MCF 10A (cell line): ENCODE data around the gene HMGB3. TPM values are rescaled to one million over a fixed set of nuclear protein-coding genes. Genes with fewer than 3 reads are reported as not detected.

Experiments used
- BruUV-seq: library from RNA; stranded (reverse); fragments of 400-500 nt; replicated peaks from 2 replicates; lab custom pipeline; 2021; lab: Mats Ljungman, UMichigan
- CTCF ChIA-PET: fragments of 300-600 bp; sonication (Branson Sonifier 250); formaldehyde crosslinking; extraction: SDS; loops from one replicate; lab custom pipeline; 2021; ENCODE audit warnings: antibody characterized with exemption, inconsistent platforms; lab: Yijun Ruan, JAX
- POLR2A ChIA-PET: fragments of 300-600, 350-650 bp; sonication (Branson Sonifier 250); formaldehyde crosslinking; extraction: SDS; loops from one replicate; lab custom pipeline; 2020; ENCODE audit warnings: antibody characterized with exemption, inconsistent platforms; lab: Yijun Ruan, JAX
- DNase-seq: peaks from one replicate; pipeline ENCODE4 v3.0.0-alpha.2; 2018; ENCODE audit not compliant: unreplicated experiment
- H3K27ac Mint-ChIP-seq: one replicate; pipeline ENCODE4 v1.8.0; 2022; ENCODE audit warnings: mild to moderate bottlenecking, low read depth, mixed read lengths; ENCODE audit not compliant: unreplicated experiment
- H3K27me3 Mint-ChIP-seq: one replicate; pipeline ENCODE4 v1.8.0; 2022; ENCODE audit warnings: mixed read lengths; ENCODE audit not compliant: insufficient read depth, unreplicated experiment
- H3K36me3 Mint-ChIP-seq: one replicate; pipeline ENCODE4 v1.8.0; 2022; ENCODE audit warnings: mild to moderate bottlenecking, moderate library complexity, mixed read lengths; ENCODE audit not compliant: insufficient read depth, unreplicated experiment
- H3K4me1 Mint-ChIP-seq: one replicate; pipeline ENCODE4 v1.8.0; 2022; ENCODE audit warnings: mixed read lengths; ENCODE audit not compliant: insufficient read depth, unreplicated experiment
- H3K4me3 Mint-ChIP-seq: one replicate; pipeline ENCODE4 v1.8.0; 2022; ENCODE audit warnings: mild to moderate bottlenecking, moderate library complexity, mixed read lengths; ENCODE audit not compliant: unreplicated experiment
- H3K9me3 Mint-ChIP-seq: one replicate; pipeline ENCODE4 v1.8.0; 2022; ENCODE audit warnings: mixed read lengths; ENCODE audit not compliant: unreplicated experiment
- intact Hi-C: fragments of 100-400 bp; cut with micrococcal nuclease; formaldehyde crosslinking; loops from 2 replicates; pipeline ENCODE4 v1.14.1; 2022
- total RNA-seq: library from RNA; stranded (reverse); gene quantifications from 2 replicates; pipeline ENCODE4 v1.2.3, GENCODE V29; 2022
- TF ChIP-seq, protein P1 (sequence below): fragments of 200-600 bp; IDR thresholded peaks from one replicate; pipeline ENCODE4 v1.8.0; 2022; ENCODE audit warnings: antibody characterized with exemption, mild to moderate bottlenecking; ENCODE audit not compliant: unreplicated experiment

The HMGB3 gene
- total RNA-seq, 1 experiment from 2014 or later, result 75.3 TPM

DNA sequence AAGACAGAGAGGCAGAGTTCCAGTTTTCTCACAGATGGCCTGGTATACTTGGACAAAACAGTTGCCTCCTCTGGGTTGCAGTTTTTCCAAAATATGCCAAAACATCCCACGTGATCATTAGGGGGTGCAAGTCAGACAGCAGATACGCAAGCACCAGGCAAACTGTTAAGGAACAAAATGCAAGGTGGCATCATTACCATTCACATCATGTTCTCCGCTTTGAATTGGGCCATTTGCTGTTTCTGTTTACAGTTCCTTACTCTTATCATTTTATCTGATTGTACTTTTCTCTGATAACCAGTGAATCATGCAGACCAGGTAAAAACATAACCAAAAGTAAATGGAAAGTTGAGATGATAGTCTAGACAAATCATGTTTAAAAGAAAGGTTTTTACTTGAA is 16.4 kb upstream of the HMGB3 start:
- H3K9me3 Mint-ChIP-seq, result peaks cover 8% of the 10 kb centered on the region
- no peak overlapping the region for H3K4me3 Mint-ChIP-seq
- ChIA-PET CTCF (no interaction called here), POLR2A (no interaction called here)
- no peak overlapping the region for H3K27ac Mint-ChIP-seq
- DNase-seq, result no peak
- no TSS peak for BruUV-seq
- TF ChIP-seq, protein P1, sequence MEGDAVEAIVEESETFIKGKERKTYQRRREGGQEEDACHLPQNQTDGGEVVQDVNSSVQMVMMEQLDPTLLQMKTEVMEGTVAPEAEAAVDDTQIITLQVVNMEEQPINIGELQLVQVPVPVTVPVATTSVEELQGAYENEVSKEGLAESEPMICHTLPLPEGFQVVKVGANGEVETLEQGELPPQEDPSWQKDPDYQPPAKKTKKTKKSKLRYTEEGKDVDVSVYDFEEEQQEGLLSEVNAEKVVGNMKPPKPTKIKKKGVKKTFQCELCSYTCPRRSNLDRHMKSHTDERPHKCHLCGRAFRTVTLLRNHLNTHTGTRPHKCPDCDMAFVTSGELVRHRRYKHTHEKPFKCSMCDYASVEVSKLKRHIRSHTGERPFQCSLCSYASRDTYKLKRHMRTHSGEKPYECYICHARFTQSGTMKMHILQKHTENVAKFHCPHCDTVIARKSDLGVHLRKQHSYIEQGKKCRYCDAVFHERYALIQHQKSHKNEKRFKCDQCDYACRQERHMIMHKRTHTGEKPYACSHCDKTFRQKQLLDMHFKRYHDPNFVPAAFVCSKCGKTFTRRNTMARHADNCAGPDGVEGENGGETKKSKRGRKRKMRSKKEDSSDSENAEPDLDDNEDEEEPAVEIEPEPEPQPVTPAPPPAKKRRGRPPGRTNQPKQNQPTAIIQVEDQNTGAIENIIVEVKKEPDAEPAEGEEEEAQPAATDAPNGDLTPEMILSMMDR, result no peak
- no peaks in the 10 kb centered on the region for H3K27me3 Mint-ChIP-seq
- intact Hi-C loops, result no loop called here
- no peaks in the 10 kb centered on the region for H3K4me1 Mint-ChIP-seq
- no peaks in the 10 kb centered on the region for H3K36me3 Mint-ChIP-seq

DNA sequence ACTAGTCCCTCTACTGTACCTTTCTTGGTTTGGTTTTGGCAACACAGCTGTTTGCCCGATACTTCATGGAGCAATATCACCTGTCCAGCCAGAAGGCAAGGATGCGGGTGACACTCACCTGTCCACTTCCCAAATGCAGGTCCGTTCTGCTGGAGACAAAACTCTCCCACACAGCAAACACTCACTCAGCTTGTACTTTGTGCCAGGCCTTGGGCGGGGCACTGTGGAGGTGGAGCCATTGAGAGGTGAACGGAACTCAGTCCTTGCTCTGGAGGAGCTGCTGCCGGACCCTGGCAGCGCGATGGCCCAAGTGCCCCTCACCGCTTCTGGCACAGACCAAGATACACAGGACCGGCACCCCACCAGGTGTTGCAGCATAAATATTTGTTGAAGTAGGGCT is 15.3 kb upstream of the HMGB3 start:
- intact Hi-C loops, result no loop called here
- H3K36me3 Mint-ChIP-seq, result no peaks in the 10 kb centered on the region
- H3K9me3 Mint-ChIP-seq, result peaks cover 8% of the 10 kb centered on the region
- no peak for DNase-seq
- no peak overlapping the region for H3K27ac Mint-ChIP-seq
- CTCF ChIA-PET, result interaction anchor here (0.6 kb wide), 1 partner anchor 332 kb away, joined by 3 read pairs; no protein-coding TSS in a partner anchor
- TF ChIP-seq, protein P1, result no peak
- no peaks in the 10 kb centered on the region for H3K4me1 Mint-ChIP-seq
- POLR2A ChIA-PET, result interaction anchor here (0.5 kb wide), 1 partner anchor 27 kb away, joined by 5 read pairs; no protein-coding TSS in a partner anchor
- H3K27me3 Mint-ChIP-seq, result no peaks in the 10 kb centered on the region
- H3K4me3 Mint-ChIP-seq, result no peak overlapping the region
- no TSS peak for BruUV-seq

DNA sequence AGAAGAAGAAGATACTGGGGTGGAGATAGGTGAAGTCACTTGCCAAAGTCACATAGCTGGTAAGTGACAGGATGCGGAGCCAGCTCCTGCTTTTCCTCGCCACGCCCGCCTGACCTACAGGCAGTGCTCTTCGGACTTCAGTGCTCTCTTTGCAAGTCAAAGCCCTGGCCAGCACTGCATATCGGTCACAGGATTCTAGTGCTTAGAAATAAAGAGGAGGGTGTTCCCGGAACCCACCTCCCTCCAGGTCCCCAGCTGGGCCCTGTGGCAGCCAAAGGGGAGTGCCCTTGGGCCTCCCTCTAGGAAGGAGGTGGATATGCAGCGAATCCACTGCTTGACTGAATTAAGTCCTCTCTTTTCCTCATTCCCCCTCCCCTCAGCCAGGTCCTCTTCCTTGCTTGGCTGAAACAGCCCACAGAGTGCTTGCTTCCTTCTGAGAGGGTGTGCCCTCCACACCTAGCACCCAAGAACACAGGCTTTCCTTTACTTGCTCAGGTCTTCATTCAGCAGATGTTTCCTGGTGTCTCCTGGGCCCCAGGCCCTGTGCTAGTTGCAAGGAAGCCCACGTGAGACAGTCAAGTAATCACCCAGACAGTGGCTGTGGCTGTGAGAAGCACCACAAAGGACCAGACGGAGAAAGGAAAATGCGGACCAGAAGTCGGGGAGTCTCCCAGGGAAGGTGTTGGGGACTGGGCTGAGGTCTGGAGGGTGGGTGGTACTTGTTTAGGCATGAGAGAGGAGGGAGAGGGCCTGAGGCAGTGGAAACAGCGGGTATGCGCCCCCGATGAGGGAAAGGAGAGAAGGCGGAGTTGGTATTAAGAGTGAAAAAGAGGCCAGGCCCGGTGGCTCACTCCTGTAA is 14.0 kb upstream of the HMGB3 start:
- TF ChIP-seq, protein P1, result no peak
- no peaks in the 10 kb centered on the region for H3K4me1 Mint-ChIP-seq
- ChIA-PET POLR2A (no interaction called here), CTCF (interaction anchor here (0.6 kb wide), 1 partner anchor 20 kb away, joined by 3 read pairs; no protein-coding TSS in a partner anchor)
- H3K27me3 Mint-ChIP-seq, result no peaks in the 10 kb centered on the region
- H3K9me3 Mint-ChIP-seq, result peaks cover 8% of the 10 kb centered on the region
- H3K36me3 Mint-ChIP-seq, result no peaks in the 10 kb centered on the region
- DNase-seq, result no peak
- no TSS peak for BruUV-seq
- no peak overlapping the region for H3K4me3 Mint-ChIP-seq
- intact Hi-C loops, result no loop called here
- no peak overlapping the region for H3K27ac Mint-ChIP-seq

DNA sequence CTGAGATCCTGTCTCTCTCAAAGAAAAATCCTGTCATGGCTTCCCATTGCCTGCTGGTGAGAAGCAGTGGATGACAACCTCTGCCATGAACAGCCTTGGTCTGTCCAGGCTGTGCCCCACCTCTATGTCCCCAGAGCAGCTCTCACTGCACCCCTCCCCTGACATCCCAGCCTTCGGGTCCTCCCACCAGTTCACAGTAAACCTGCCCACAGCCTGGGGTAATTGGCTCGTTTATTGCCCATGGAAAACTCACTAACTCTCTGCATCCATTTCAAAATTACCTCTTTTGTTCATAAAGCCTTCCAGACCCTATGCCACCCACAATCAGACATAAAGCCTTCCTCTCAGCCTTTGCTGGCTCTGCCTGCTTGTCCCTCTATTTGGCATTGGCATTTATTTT is 10.7 kb upstream of the HMGB3 start:
- Mint-ChIP-seq H3K27me3 (no peaks in the 10 kb centered on the region), H3K36me3 (no peaks in the 10 kb centered on the region), H3K4me1 (no peaks in the 10 kb centered on the region), H3K4me3 (no peak overlapping the region), H3K9me3 (peaks cover 8% of the 10 kb centered on the region), H3K27ac (no peak overlapping the region)
- ChIA-PET POLR2A (no interaction called here), CTCF (no interaction called here)
- intact Hi-C loops, result no loop called here
- TF ChIP-seq, protein P1, result no peak
- no TSS peak for BruUV-seq
- no peak for DNase-seq
